Sigmoid colon (tissue), 7 donors: ENCODE measurements around the gene USP7. TPM values are rescaled to one million over a fixed set of nuclear protein-coding genes. Genes with fewer than 3 reads are reported as not detected.

Experiments used
- DNase-seq: peaks from one replicate; pipeline ENCODE4 v3.0.0-alpha.2; 2019
- H3K27ac ChIP-seq, 4 donors: fragments of 200-600 bp; sonication (generic); one replicate each; pipeline ENCODE4 v1.5.1; 2016 to 2019; ENCODE audit warnings: mild to moderate bottlenecking in 1 of 4
- H3K27me3 ChIP-seq, 3 donors: fragments of 200-600 bp; sonication (generic); one replicate each; pipeline ENCODE4 v1.5.1; 2019; ENCODE audit warnings: mild to moderate bottlenecking in 1 of 3
- H3K36me3 ChIP-seq, 4 donors: fragments of 200-600 bp; sonication (generic); one replicate each; pipeline ENCODE4 v1.5.1; 2016 to 2019
- H3K4me1 ChIP-seq, 4 donors: fragments of 200-600 bp; sonication (generic); one replicate each; pipeline ENCODE4 v1.5.1; 2017 to 2019
- H3K4me3 ChIP-seq, 4 donors: fragments of 200-600 bp; sonication (generic); one replicate each; pipeline ENCODE4 v1.5.1; 2017 to 2019; ENCODE audit warnings: mild to moderate bottlenecking in 2 of 4, moderate library complexity in 1 of 4
- H3K9me3 ChIP-seq, 4 donors: fragments of 200-600 bp in 3 of 4; sonication (generic) in 3 of 4; one replicate each; pipeline versions ENCODE4 v1.5.1 to v1.6.1; 2013 to 2019
- EP300 ChIP-seq, 4 donors: sonication (generic); formaldehyde crosslinking; IDR thresholded peaks; one replicate each; pipeline ENCODE4 v1.6.1; 2017; ENCODE audit warnings: antibody characterized with exemption in 4 of 4
- POLR2A ChIP-seq, 2 donors: fragments of 450-650 bp; IDR thresholded peaks; one replicate each; pipeline ENCODE4 v1.6.1; 2016; ENCODE audit warnings: antibody characterized with exemption in 2 of 2, mild to moderate bottlenecking in 2 of 2, moderate library complexity in 2 of 2
- POLR2AphosphoS5 ChIP-seq, 4 donors: sonication (generic); formaldehyde crosslinking; IDR thresholded peaks; one replicate each; pipeline ENCODE4 v1.6.1; 2017; ENCODE audit warnings: antibody characterized with exemption in 4 of 4
- WGBS, 2 donors: extraction: QIAGEN DNeasy Blood & Tissue Kit; methylation state at CpG; one replicate each; pipeline ENCODE4 v1.1.7; 2013; 5-methylcytosine and 5-hydroxymethylcytosine counted together
- intact Hi-C: fragments of 100-400 bp; cut with DNase I; formaldehyde crosslinking; loops from one replicate; pipeline ENCODE4 v1.15.1; 2023
- polyA plus RNA-seq, 3 donors: library from polyadenylated mRNA; stranded (reverse); fragments of 200-250 nt; gene quantifications; one replicate each; pipeline ENCODE4 v1.2.3, GENCODE V29; 2013
- total RNA-seq, 4 donors: library from RNA; depleted of rRNA; stranded (reverse); fragments of >200 nt; gene quantifications; one replicate each; pipeline ENCODE4 v1.1.0, GENCODE V29; 2016
- TF ChIP-seq, protein P1 (sequence below), 4 experiments: fragments of 450-650 bp in 3 of 4; fragments of 200-600 bp in 1 of 4; IDR thresholded peaks; one replicate each; pipeline ENCODE4 v1.5.1; 2016 to 2019; ENCODE audit warnings: antibody characterized with exemption in 4 of 4, mild to moderate bottlenecking in 3 of 4, moderate library complexity in 2 of 4
- donor health status: healthy with polysubstance abuse.
- donor health status: Bipolar disorder and iron deficiency.
- donor health status: healthy.

The USP7 gene
- total and polyA plus RNA-seq, 7 donors, result 28.8 to 84.5 (median 64.9) TPM

DNA sequence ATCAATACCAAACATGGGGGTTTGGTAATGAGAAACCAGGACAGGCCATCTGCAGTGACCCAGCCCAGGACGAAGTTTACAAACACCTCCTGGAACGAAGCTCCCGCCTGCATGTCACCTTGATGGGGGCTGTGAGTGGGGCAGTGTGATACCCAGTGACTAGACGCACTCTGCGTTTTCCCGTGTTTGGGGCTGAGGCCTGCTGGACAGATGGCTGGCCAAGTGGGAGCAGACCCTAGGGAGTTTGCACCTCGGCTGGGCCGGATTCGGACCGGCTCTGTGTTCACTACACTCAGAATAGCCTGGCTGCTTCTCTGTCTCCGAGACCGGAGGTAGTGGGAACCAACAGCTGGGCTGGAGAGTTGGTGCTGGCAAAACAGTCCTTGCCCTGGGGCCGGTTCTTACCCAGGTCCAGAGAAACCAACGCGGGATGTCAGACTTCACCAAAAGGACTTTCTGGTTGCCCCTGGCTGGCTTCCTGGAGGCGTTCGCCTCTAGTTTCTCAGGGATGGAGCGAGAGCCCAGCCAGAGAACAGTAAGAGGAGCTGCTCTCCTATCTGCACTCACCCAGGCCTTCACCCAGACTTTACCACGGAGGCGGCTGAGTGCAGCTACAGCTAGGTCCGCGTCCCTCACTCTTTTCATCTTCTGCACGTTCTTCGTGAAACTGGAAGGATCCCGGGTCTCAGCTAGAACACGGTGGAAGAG, 115.3 kb downstream of the USP7 start:
- Histone ChIP-seq H3K9me3 (no peaks in the 10 kb centered on the region), H3K4me1 (no peaks in the 10 kb centered on the region), H3K4me3 (no peak overlapping the region), H3K27me3 (no peaks in the 10 kb centered on the region), H3K36me3 (peaks cover 0 to 38% (median 4%) of the 10 kb centered on the region in 4 donors), H3K27ac (no peak overlapping the region)
- intact Hi-C loops, result no loop called here
- TF ChIP-seq, protein P1, sequence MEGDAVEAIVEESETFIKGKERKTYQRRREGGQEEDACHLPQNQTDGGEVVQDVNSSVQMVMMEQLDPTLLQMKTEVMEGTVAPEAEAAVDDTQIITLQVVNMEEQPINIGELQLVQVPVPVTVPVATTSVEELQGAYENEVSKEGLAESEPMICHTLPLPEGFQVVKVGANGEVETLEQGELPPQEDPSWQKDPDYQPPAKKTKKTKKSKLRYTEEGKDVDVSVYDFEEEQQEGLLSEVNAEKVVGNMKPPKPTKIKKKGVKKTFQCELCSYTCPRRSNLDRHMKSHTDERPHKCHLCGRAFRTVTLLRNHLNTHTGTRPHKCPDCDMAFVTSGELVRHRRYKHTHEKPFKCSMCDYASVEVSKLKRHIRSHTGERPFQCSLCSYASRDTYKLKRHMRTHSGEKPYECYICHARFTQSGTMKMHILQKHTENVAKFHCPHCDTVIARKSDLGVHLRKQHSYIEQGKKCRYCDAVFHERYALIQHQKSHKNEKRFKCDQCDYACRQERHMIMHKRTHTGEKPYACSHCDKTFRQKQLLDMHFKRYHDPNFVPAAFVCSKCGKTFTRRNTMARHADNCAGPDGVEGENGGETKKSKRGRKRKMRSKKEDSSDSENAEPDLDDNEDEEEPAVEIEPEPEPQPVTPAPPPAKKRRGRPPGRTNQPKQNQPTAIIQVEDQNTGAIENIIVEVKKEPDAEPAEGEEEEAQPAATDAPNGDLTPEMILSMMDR (IDR thresholded peaks at IDR 0.05), result no peak
- no peak for TF ChIP-seq POLR2AphosphoS5 (IDR thresholded peaks at IDR 0.05)
- no peak for TF ChIP-seq EP300 (IDR thresholded peaks at IDR 0.05)
- TF ChIP-seq POLR2A (IDR thresholded peaks at IDR 0.05), result no peak
- WGBS, 2 donors, result 91 to 93% methylated on average over 26 of the region's 26 CpGs
- DNase-seq, result peak; percentile 65

GRCh38 chr16:8847623-8848022, 116.1 kb downstream of the USP7 start:
- DNase-seq, result no peak
- intact Hi-C loops, result no loop called here
- peaks cover 0 to 38% (median 4%) of the 10 kb centered on the region in 4 donors for H3K36me3 ChIP-seq
- H3K4me3 ChIP-seq, result no peak overlapping the region
- 91 to 94% methylated on average over 15 of the region's 15 CpGs for WGBS, 2 donors
- H3K27me3 ChIP-seq, result no peaks in the 10 kb centered on the region
- no peak for TF ChIP-seq POLR2AphosphoS5 (IDR thresholded peaks at IDR 0.05)
- TF ChIP-seq, protein P1 (IDR thresholded peaks at IDR 0.05), result no peak
- no peak for TF ChIP-seq EP300 (IDR thresholded peaks at IDR 0.05)
- H3K9me3 ChIP-seq, result no peaks in the 10 kb centered on the region
- no peaks in the 10 kb centered on the region for H3K4me1 ChIP-seq
- no peak overlapping the region for H3K27ac ChIP-seq

- H3K27me3 ChIP-seq, result no peaks in the 10 kb centered on the region
- no peak overlapping the region for H3K27ac ChIP-seq
- H3K4me3 ChIP-seq, result no peak overlapping the region
- peaks cover 0 to 38% (median 4%) of the 10 kb centered on the region in 4 donors for H3K36me3 ChIP-seq
- intact Hi-C loops, result no loop called here
- no peaks in the 10 kb centered on the region for H3K4me1 ChIP-seq
- no peak for TF ChIP-seq POLR2A (IDR thresholded peaks at IDR 0.05)
- TF ChIP-seq, protein P1 (IDR thresholded peaks at IDR 0.05), result no peak
- TF ChIP-seq POLR2AphosphoS5 (IDR thresholded peaks at IDR 0.05), result no peak
- no peak for TF ChIP-seq EP300 (IDR thresholded peaks at IDR 0.05)
- 83 to 86% methylated on average over 13 of the region's 13 CpGs for WGBS, 2 donors
- no peaks in the 10 kb centered on the region for H3K9me3 ChIP-seq
- no peak for DNase-seq
Observed at GRCh38 chr16:8847145-8847544, 116.6 kb downstream of the USP7 start.

DNA sequence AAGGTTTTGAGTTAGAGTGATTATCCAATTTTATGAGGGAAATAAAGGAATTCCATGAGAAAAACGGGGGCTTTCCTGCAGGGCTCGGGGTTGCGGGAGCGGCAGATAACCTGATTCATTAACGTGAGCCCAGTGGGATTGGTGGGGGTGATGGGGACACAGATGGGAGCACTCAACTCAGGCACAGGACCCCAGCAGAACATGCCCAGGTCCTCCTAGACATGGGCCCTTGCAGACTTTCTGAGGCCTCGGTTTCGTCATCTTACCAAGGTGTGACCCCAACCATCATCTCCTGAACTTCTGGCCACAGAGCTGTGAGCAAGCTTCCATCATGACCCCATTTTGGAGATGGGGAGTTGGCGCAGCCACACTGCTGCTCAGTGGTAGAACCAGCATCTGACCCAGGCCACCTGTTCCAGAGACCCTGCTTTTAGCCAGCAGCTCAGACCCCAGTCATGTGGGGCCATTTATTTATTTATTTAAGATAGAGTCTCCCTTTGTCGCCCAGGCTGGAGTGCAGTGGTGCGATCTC, 117.2 kb downstream of the USP7 start:
- no peaks in the 10 kb centered on the region for H3K27me3 ChIP-seq
- no peak overlapping the region for H3K27ac ChIP-seq
- H3K9me3 ChIP-seq, result no peaks in the 10 kb centered on the region
- 90 to 95% methylated on average over 10 of the region's 10 CpGs for WGBS, 2 donors
- no peak for DNase-seq
- H3K36me3 ChIP-seq, result peaks cover 0 to 36% (median 4%) of the 10 kb centered on the region in 4 donors
- TF ChIP-seq POLR2AphosphoS5 (IDR thresholded peaks at IDR 0.05) (no peak), POLR2A (IDR thresholded peaks at IDR 0.05) (no peak), EP300 (IDR thresholded peaks at IDR 0.05) (no peak)
- TF ChIP-seq, protein P1 (IDR thresholded peaks at IDR 0.05), result no peak
- H3K4me1 ChIP-seq, result no peaks in the 10 kb centered on the region
- intact Hi-C loops, result no loop called here
- H3K4me3 ChIP-seq, result no peak overlapping the region
